GM23338 (cell line): ENCODE results near the gene CREBL2.

Experiments used
- CTCF ChIP-seq, 2 experiments: fragments of 200-600 bp in 1 of 2; sonication (generic) in 1 of 2; conservative IDR thresholded peaks; 2 replicates each; pipeline versions ENCODE4 v1.5.1 to v1.6.1; 2016 to 2017; ENCODE audit warnings: antibody characterized with exemption in 2 of 2, low read depth in 2 of 2, mild to moderate bottlenecking in 2 of 2, moderate library complexity in 1 of 2
- EZH2phosphoT487 ChIP-seq: fragments of 200-600 bp; sonication (generic); IDR thresholded peaks from one replicate; pipeline ENCODE4 v1.8.1; 2018; ENCODE audit warnings: antibody characterized with exemption; ENCODE audit not compliant: unreplicated experiment

GRCh38 chr12:12582193-12582881 lies 29.3 kb upstream of the CREBL2 start:
- no peak for TF ChIP-seq CTCF (conservative IDR thresholded peaks at IDR 0.05; ENCODE audit: low read depth in 2 of 2)
- TF ChIP-seq EZH2phosphoT487, result no peak
